Common myeloid progenitor, CD34-positive (primary cell): ENCODE measurements around the gene SYNDIG1.

Source experiments
- CTCF ChIA-PET: fragments of 350-600 bp; sonication (Branson Sonifier 250); formaldehyde crosslinking; loops from one replicate; lab custom pipeline; 2021; ENCODE audit warnings: antibody characterized with exemption; lab: Charles Lee
- POLR2A ChIA-PET: fragments of 350-600 bp; sonication (Branson Sonifier 250); formaldehyde crosslinking; loops from one replicate; lab custom pipeline; 2021; ENCODE audit warnings: antibody characterized with exemption; lab: Charles Lee
- DNase-seq, 3 donors: peaks; one replicate each; pipeline versions ENCODE4 v3.0.0 to v3.0.0-alpha.2; 2013
- H3K27ac ChIP-seq, 2 experiments: 1 replicate in 1 of 2; 2 replicates in 1 of 2; pipeline ENCODE4 v1.7.0; 2013; ENCODE audit warnings: inconsistent platforms in 2 of 2, low read length in 2 of 2, mild to moderate bottlenecking in 2 of 2, low read depth in 1 of 2, moderate library complexity in 1 of 2; ENCODE audit not compliant: severe bottlenecking in 2 of 2, insufficient read depth in 1 of 2, poor library complexity in 1 of 2
- H3K27me3 ChIP-seq, 5 experiments: replicated peaks in 2 of 5; 1 replicate in 3 of 5; 2 replicates in 2 of 5; pipeline versions ENCODE4 v1.6.1 to v1.7.0; 2013; ENCODE audit warnings: low read length in 4 of 5, mild to moderate bottlenecking in 2 of 5, moderate library complexity in 2 of 5, inconsistent platforms in 1 of 5; ENCODE audit not compliant: insufficient read depth in 5 of 5, control insufficient read depth in 4 of 5
- H3K36me3 ChIP-seq, 4 experiments: 1 replicate in 2 of 4; 2 replicates in 2 of 4; pipeline versions ENCODE4 v1.6.1 to v1.7.0; 2013; ENCODE audit warnings: low read length in 3 of 4, control low read depth in 1 of 4, mild to moderate bottlenecking in 1 of 4; ENCODE audit not compliant: control insufficient read depth in 4 of 4, insufficient read depth in 4 of 4
- H3K4me1 ChIP-seq, 4 experiments: 1 replicate in 3 of 4; 2 replicates in 1 of 4; pipeline versions ENCODE4 v1.6.1 to v1.7.1; 2013; ENCODE audit warnings: low read length in 3 of 4, mild to moderate bottlenecking in 3 of 4, control low read depth in 1 of 4, inconsistent platforms in 1 of 4, moderate library complexity in 1 of 4; ENCODE audit not compliant: control insufficient read depth in 4 of 4, insufficient read depth in 4 of 4; ENCODE audit errors: control extremely low read depth in 1 of 4
- H3K4me3 ChIP-seq, 7 experiments: 1 replicate in 4 of 7; 2 replicates in 3 of 7; pipeline versions ENCODE4 v1.5.1 to v1.7.0; 2013; ENCODE audit warnings: mild to moderate bottlenecking in 7 of 7, low read length in 6 of 7, moderate library complexity in 6 of 7, inconsistent platforms in 2 of 7, low read depth in 2 of 7, control low read depth in 1 of 7; ENCODE audit not compliant: insufficient read depth in 4 of 7, control insufficient read depth in 1 of 7; ENCODE audit errors: extremely low read depth in 1 of 7
- H3K9me3 ChIP-seq, 5 experiments: 1 replicate in 4 of 5; 2 replicates in 1 of 5; pipeline versions ENCODE4 v1.6.1 to v1.7.1; 2013; ENCODE audit warnings: low read length in 4 of 5, mild to moderate bottlenecking in 2 of 5, inconsistent platforms in 1 of 5, low read depth in 1 of 5, moderate library complexity in 1 of 5; ENCODE audit not compliant: control insufficient read depth in 4 of 5, insufficient read depth in 2 of 5; ENCODE audit errors: control extremely low read depth in 1 of 5
- WGBS: methylation state at CpG from one replicate; pipeline ENCODE4 v1.1.5; 2013; ENCODE audit not compliant: insufficient coverage; 5-methylcytosine and 5-hydroxymethylcytosine counted together

The SYNDIG1 gene

DNA sequence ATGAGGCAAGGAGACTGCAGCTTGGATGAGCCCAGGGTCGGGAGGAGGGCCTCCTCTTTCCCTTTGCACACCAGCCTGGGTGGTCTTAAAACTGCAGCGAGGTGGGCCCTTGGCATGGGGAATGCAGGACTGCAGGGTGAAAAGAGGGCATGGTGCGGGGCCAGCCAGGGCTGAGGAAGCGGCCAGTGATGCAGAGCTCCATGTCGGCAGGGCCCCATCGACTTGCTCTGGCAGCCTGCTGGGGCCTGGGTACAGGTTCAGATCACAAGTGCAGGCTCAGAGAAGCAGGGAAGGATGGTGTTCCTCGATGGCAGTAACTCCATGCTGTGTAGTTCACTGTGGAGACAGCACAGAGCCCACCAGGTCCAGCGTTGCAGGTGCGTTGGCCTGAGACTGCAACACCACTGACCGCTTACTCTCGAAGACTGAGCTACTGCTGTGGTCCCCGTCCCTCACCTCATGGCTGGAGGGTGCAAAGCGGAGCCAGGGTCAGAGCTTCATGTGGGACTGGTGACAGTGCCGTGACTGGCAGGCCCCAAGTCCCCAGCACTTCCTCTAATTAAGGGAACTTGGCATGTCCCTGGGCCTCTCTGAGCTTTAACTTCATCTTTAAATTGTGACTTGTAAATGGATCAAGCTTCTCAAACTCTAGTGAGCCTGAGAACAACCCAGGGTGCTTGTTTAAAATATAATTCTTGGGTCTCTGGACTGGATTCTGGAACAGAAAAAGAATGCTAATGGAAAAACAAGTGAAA, 223.2 kb downstream of the SYNDIG1 start:
- peaks cover 0 to 16% (median 5%) of the 10 kb centered on the region in 4 experiments for H3K4me1 ChIP-seq
- no peak overlapping the region for H3K4me3 ChIP-seq
- POLR2A ChIA-PET = interaction anchor here (0.5 kb wide), 1 partner anchor 393 kb away, joined by 3 read pairs; no protein-coding TSS in a partner anchor
- no peaks in the 10 kb centered on the region for H3K36me3 ChIP-seq
- DNase-seq = peak in 2 of 3 donors; percentile 59 to 71
- WGBS = 93% methylated on average over 11 of the region's 14 CpGs
- no peak overlapping the region for H3K27ac ChIP-seq
- CTCF ChIA-PET = no interaction called here
- H3K9me3 ChIP-seq = no peaks in the 10 kb centered on the region
- no peaks in the 10 kb centered on the region for H3K27me3 ChIP-seq

- Histone ChIP-seq H3K27ac (no peak overlapping the region), H3K9me3 (no peaks in the 10 kb centered on the region), H3K4me3 (no peak overlapping the region), H3K4me1 (peaks cover 0 to 16% (median 5%) of the 10 kb centered on the region in 4 experiments), H3K27me3 (no peaks in the 10 kb centered on the region), H3K36me3 (no peaks in the 10 kb centered on the region)
- ChIA-PET CTCF (no interaction called here), POLR2A (no interaction called here)
- WGBS = 93% methylated on average over 8 of the region's 9 CpGs
- no peak for DNase-seq
These were observed 224.2 kb downstream of the SYNDIG1 start for GRCh38 chr20:24693466-24694156.

GRCh38 chr20:24694157-24694726, 224.8 kb downstream of the SYNDIG1 start:
- ChIA-PET CTCF (no interaction called here), POLR2A (no interaction called here)
- Histone ChIP-seq H3K4me1 (peaks cover 0 to 16% (median 5%) of the 10 kb centered on the region in 4 experiments), H3K27ac (no peak overlapping the region), H3K36me3 (no peaks in the 10 kb centered on the region), H3K4me3 (no peak overlapping the region), H3K27me3 (no peaks in the 10 kb centered on the region), H3K9me3 (no peaks in the 10 kb centered on the region)
- DNase-seq = no peak
- WGBS = 98% methylated on average over 12 of the region's 12 CpGs

DNA sequence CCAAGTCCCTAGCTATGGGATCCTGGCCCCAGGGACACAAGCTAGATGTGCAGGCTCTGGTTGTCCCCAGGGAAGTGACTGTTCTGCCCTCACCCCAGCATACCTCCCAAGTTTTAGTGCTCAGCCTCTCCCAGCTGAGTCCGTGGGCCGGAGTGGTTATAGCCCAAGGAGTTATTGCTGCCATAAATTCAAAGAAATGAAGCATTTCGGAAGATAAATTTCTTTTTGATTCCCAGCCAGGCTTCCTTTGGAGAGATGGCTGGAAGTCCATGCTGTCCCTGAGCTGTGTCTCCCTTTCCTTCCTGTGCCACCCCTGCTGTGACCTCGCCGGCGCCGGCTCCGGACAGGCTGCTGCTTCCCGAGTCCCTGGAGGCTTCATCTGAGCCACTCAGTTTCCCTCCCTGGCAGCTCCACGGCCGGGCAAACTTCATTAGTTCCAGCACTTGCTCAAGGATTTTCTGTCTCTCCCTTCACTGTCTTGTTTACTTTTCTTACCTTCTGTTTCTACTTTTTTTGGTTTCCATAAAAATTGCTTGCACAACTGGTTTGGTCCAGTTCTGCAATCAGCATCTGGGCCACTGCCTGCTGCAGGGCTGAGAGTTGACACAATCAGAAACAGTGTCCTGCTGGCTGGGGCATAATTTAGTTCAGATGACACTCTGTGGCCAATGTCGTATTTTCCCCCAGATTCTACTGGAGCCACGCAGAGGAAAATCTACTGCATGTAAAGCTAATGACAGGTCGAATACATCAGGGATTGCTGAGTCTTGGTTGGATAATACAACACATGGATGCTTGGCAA, 225.5 kb downstream of the SYNDIG1 start:
- H3K27ac ChIP-seq = no peak overlapping the region
- no peak for DNase-seq
- no peaks in the 10 kb centered on the region for H3K9me3 ChIP-seq
- no peaks in the 10 kb centered on the region for H3K36me3 ChIP-seq
- H3K4me3 ChIP-seq = no peak overlapping the region
- WGBS = 95% methylated on average over 10 of the region's 14 CpGs
- H3K27me3 ChIP-seq = no peaks in the 10 kb centered on the region
- peaks cover 0 to 21% (median 8%) of the 10 kb centered on the region in 4 experiments for H3K4me1 ChIP-seq
- ChIA-PET POLR2A (no interaction called here), CTCF (interaction anchor here (0.8 kb wide), 1 partner anchor 18 kb away, joined by 3 read pairs; no protein-coding TSS in a partner anchor)

GRCh38 chr20:24695529-24696225, 226.2 kb downstream of the SYNDIG1 start:
- Histone ChIP-seq H3K4me1 (peaks cover 0 to 26% (median 12%) of the 10 kb centered on the region in 4 experiments), H3K4me3 (no peak overlapping the region), H3K27ac (no peak overlapping the region), H3K36me3 (no peaks in the 10 kb centered on the region), H3K27me3 (no peaks in the 10 kb centered on the region), H3K9me3 (no peaks in the 10 kb centered on the region)
- WGBS = 92% methylated on average over 2 of the region's 2 CpGs
- POLR2A ChIA-PET = no interaction called here
- CTCF ChIA-PET = interaction anchor here (0.8 kb wide), 1 partner anchor 19 kb away, joined by 3 read pairs; no protein-coding TSS in a partner anchor
- no peak for DNase-seq

DNA sequence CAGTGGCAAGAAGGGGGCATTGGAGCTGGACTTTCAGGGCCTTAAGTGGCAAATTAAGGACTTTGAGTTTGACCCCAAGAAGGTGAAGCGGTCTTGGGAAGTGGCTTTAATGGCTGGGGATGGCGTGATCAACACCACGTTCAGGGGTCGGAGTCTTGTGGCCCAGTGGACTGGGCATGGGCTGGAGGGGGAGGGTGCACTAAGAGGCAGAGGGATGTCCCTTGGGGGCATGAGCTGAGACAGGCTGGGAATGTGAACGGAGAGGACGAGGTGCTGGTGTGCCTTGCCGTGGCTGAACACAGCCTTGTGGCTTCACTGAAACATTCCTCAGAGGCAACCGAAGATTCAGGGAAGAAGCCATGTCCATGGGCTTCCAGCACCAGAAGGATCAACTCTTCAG, 227.0 kb downstream of the SYNDIG1 start:
- POLR2A ChIA-PET = no interaction called here
- H3K27ac ChIP-seq = no peak overlapping the region
- peaks cover 0 to 26% (median 12%) of the 10 kb centered on the region in 4 experiments for H3K4me1 ChIP-seq
- no peaks in the 10 kb centered on the region for H3K36me3 ChIP-seq
- no peaks in the 10 kb centered on the region for H3K27me3 ChIP-seq
- no peak overlapping the region for H3K4me3 ChIP-seq
- 98% methylated on average over 6 of the region's 8 CpGs for WGBS
- no peaks in the 10 kb centered on the region for H3K9me3 ChIP-seq
- CTCF ChIA-PET = no interaction called here
- DNase-seq = no peak
